Endothelial cell of umbilical vein (primary cell): ENCODE results near the gene CCNF.
"Not testable (repeated sequence)": the region's sequence is repeated elsewhere in the genome, so short reads cannot be mapped to it uniquely, and the experiment has no call there.

Experiments
- MYC ChIP-seq: IDR thresholded peaks from one replicate; pipeline ENCODE4 v1.6.1; 2011; ENCODE audit warnings: mild to moderate bottlenecking, low read depth, low read length
- POLR2A ChIP-seq: IDR thresholded peaks from 2 replicates; pipeline ENCODE4 v1.6.1; 2012; ENCODE audit warnings: low read depth, mild to moderate bottlenecking, control low read depth, low read length
- POLR2AphosphoS5 ChIP-seq: IDR thresholded peaks from 2 replicates; pipeline ENCODE4 v1.6.1; 2012; ENCODE audit warnings: low read depth, mild to moderate bottlenecking, control low read depth, low read length, moderate library complexity; ENCODE audit not compliant: insufficient read depth
- TF ChIP-seq, protein P1 (sequence below), 2 donors: IDR thresholded peaks; 1 replicate in 1 of 2; 2 replicates in 1 of 2; pipeline ENCODE4 v1.5.1; 2011; ENCODE audit warnings: low read length in 2 of 2, mild to moderate bottlenecking in 2 of 2, moderate library complexity in 2 of 2, control low read depth in 1 of 2, inconsistent platforms in 1 of 2, low read depth in 1 of 2; ENCODE audit not compliant: insufficient read depth in 1 of 2; ENCODE audit errors: extremely low read depth in 1 of 2

GRCh38 chr16:2479996-2480395, 50.7 kb downstream of the CCNF start:
- TF ChIP-seq, protein P1, sequence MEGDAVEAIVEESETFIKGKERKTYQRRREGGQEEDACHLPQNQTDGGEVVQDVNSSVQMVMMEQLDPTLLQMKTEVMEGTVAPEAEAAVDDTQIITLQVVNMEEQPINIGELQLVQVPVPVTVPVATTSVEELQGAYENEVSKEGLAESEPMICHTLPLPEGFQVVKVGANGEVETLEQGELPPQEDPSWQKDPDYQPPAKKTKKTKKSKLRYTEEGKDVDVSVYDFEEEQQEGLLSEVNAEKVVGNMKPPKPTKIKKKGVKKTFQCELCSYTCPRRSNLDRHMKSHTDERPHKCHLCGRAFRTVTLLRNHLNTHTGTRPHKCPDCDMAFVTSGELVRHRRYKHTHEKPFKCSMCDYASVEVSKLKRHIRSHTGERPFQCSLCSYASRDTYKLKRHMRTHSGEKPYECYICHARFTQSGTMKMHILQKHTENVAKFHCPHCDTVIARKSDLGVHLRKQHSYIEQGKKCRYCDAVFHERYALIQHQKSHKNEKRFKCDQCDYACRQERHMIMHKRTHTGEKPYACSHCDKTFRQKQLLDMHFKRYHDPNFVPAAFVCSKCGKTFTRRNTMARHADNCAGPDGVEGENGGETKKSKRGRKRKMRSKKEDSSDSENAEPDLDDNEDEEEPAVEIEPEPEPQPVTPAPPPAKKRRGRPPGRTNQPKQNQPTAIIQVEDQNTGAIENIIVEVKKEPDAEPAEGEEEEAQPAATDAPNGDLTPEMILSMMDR (IDR thresholded peaks at IDR 0.05; ENCODE audit: extremely low read depth in 1 of 2, insufficient read depth in 1 of 2, low read depth in 1 of 2, low read length in 2 of 2) = not testable (repeated sequence)
- TF ChIP-seq POLR2A, POLR2AphosphoS5, MYC: not testable (repeated sequence)
